ENCODE results near the gene IFT25. TPM values are rescaled to one million over a fixed set of nuclear protein-coding genes. Genes with fewer than 3 reads are reported as not detected.
"Not testable (repeated sequence)": the region's sequence is repeated elsewhere in the genome, so short reads cannot be mapped to it uniquely, and the experiment has no call there.

IFT25 gene
- total RNA-seq, 1 donor from 2014 or later: 27.7 TPM

DNA sequence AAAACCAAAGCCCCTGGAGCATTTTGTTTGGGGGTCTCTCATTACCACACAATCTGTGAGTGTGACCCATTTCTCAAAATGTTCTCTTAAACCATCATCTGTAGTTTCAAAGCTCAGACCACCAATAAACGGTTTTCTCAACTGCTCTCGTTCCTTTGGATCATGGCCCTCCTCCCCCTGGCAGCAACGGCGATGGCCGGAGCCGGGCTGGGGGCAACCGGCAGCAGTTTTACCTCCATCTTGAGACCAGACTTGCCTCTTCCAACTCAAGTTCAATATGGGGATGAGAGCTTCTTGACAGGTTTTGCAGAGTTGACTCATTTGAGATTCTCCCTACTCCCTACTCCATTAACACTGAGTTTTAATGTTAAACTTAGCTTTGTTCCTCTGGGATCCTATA is 30.4 kb upstream of the IFT25 start:
- H3K27me3 Mint-ChIP-seq (ENCODE audit: unreplicated experiment): peaks cover 4% of the 10 kb centered on the region
- H3K4me3 Mint-ChIP-seq (ENCODE audit: unreplicated experiment): no peak overlapping the region
- H3K4me1 Mint-ChIP-seq (ENCODE audit: unreplicated experiment): peaks cover 25% of the 10 kb centered on the region
- no peak for TF ChIP-seq CTCF (IDR thresholded peaks at IDR 0.05; ENCODE audit: unreplicated experiment)
- H3K36me3 Mint-ChIP-seq (ENCODE audit: low read depth, unreplicated experiment): peaks cover 4% of the 10 kb centered on the region
- DNase-seq (ENCODE audit: low spot score): no peak
- H3K9me3 Mint-ChIP-seq (ENCODE audit: unreplicated experiment): no peaks in the 10 kb centered on the region
- H3K27ac Mint-ChIP-seq (ENCODE audit: unreplicated experiment): no peak overlapping the region

- Mint-ChIP-seq H3K27me3 (ENCODE audit: unreplicated experiment) (peaks cover 1% of the 10 kb centered on the region), H3K9me3 (ENCODE audit: unreplicated experiment) (no peaks in the 10 kb centered on the region), H3K4me3 (ENCODE audit: unreplicated experiment) (peak overlapping the region; percentile 58), H3K27ac (ENCODE audit: unreplicated experiment) (peak overlapping the region; percentile 24), H3K4me1 (ENCODE audit: unreplicated experiment) (peaks cover 7% of the 10 kb centered on the region), H3K36me3 (ENCODE audit: low read depth, unreplicated experiment) (peaks cover 13% of the 10 kb centered on the region)
- no peak for TF ChIP-seq CTCF (IDR thresholded peaks at IDR 0.05; ENCODE audit: unreplicated experiment)
- DNase-seq (ENCODE audit: low spot score): no peak
Observed at GRCh38 chr1:53971718-53972117, 26.2 kb upstream of the IFT25 start.

DNA sequence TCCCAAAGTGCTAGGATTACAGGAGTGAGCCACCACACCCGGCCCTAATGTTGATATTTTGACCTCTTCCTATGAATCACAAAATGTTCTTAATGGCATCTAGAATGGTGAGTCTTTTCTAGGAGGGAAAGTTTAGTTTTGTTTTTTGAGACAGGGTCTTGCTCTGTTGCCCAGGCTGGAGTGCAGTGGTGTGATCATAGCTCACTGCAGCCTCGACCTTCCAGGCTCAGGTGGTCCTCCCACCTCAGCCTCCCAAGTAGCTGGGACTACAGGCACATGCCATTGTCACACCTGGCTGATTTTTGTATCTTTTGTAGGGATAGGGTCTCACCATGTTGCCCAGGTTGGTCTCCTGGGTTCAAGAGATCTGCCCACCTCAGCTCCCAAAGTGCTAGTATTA is 23.8 kb upstream of the IFT25 start:
- H3K9me3 Mint-ChIP-seq (ENCODE audit: unreplicated experiment); DNase-seq (ENCODE audit: low spot score); H3K27me3 Mint-ChIP-seq (ENCODE audit: unreplicated experiment); H3K4me1 Mint-ChIP-seq (ENCODE audit: unreplicated experiment); H3K27ac Mint-ChIP-seq (ENCODE audit: unreplicated experiment); H3K4me3 Mint-ChIP-seq (ENCODE audit: unreplicated experiment): not testable (repeated sequence)
- peaks cover 19% of the 10 kb centered on the region for H3K36me3 Mint-ChIP-seq (ENCODE audit: low read depth, unreplicated experiment)

GRCh38 chr1:53968125-53968513 is 22.6 kb upstream of the IFT25 start:
- H3K27ac Mint-ChIP-seq (ENCODE audit: unreplicated experiment): no peak overlapping the region
- peaks cover 6% of the 10 kb centered on the region for H3K4me1 Mint-ChIP-seq (ENCODE audit: unreplicated experiment)
- H3K9me3 Mint-ChIP-seq (ENCODE audit: unreplicated experiment): no peaks in the 10 kb centered on the region
- H3K27me3 Mint-ChIP-seq (ENCODE audit: unreplicated experiment): no peaks in the 10 kb centered on the region
- H3K36me3 Mint-ChIP-seq (ENCODE audit: low read depth, unreplicated experiment): peaks cover 22% of the 10 kb centered on the region
- DNase-seq (ENCODE audit: low spot score): no peak
- H3K4me3 Mint-ChIP-seq (ENCODE audit: unreplicated experiment): no peak overlapping the region
- no peak for TF ChIP-seq CTCF (IDR thresholded peaks at IDR 0.05; ENCODE audit: unreplicated experiment)

- no peaks in the 10 kb centered on the region for H3K9me3 Mint-ChIP-seq (ENCODE audit: unreplicated experiment)
- no peak for TF ChIP-seq CTCF (IDR thresholded peaks at IDR 0.05; ENCODE audit: unreplicated experiment)
- peaks cover 6% of the 10 kb centered on the region for H3K4me1 Mint-ChIP-seq (ENCODE audit: unreplicated experiment)
- no peak for DNase-seq (ENCODE audit: low spot score)
- no peaks in the 10 kb centered on the region for H3K27me3 Mint-ChIP-seq (ENCODE audit: unreplicated experiment)
- H3K36me3 Mint-ChIP-seq (ENCODE audit: low read depth, unreplicated experiment): peaks cover 27% of the 10 kb centered on the region
- no peak overlapping the region for H3K27ac Mint-ChIP-seq (ENCODE audit: unreplicated experiment)
- H3K4me3 Mint-ChIP-seq (ENCODE audit: unreplicated experiment): no peak overlapping the region
Observed at GRCh38 chr1:53967409-53968124, 22.1 kb upstream of the IFT25 start.
